GM18511 (cell line): ENCODE data around the gene CCDC33.

ENCODE experiments used
- ATAC-seq: cut with Tn5 transposase; IDR thresholded peaks from one replicate; pipeline ENCODE4 v1.9.1; 2021; ENCODE audit warnings: mild to moderate bottlenecking, moderate library complexity; ENCODE audit not compliant: unreplicated experiment

Gene CCDC33

GRCh38 chr15:74278207-74278606, 42.1 kb downstream of the CCDC33 start:
- ATAC-seq: no peak

- no peak for ATAC-seq
Measured at GRCh38 chr15:74281147-74282133, 45.3 kb downstream of the CCDC33 start.

- no peak for ATAC-seq
Measured at GRCh38 chr15:74283368-74283767, 47.2 kb downstream of the CCDC33 start.

- ATAC-seq: no peak
Measured at GRCh38 chr15:74289671-74290070, 53.5 kb downstream of the CCDC33 start.

GRCh38 chr15:74290645-74291044, 54.5 kb downstream of the CCDC33 start:
- no peak for ATAC-seq

GRCh38 chr15:74291101-74292071, 55.3 kb downstream of the CCDC33 start:
- no peak for ATAC-seq

GRCh38 chr15:74293021-74293810, 57.1 kb downstream of the CCDC33 start:
- no peak for ATAC-seq

- ATAC-seq: no peak
Measured at GRCh38 chr15:74294010-74294409, 57.9 kb downstream of the CCDC33 start.

GRCh38 chr15:74295800-74296199, 59.7 kb downstream of the CCDC33 start:
- no peak for ATAC-seq

GRCh38 chr15:74297887-74298286, 61.8 kb downstream of the CCDC33 start:
- ATAC-seq: no peak

- no peak for ATAC-seq
Measured at GRCh38 chr15:74300057-74300795, 64.1 kb downstream of the CCDC33 start.

GRCh38 chr15:74301583-74302361, 65.6 kb downstream of the CCDC33 start:
- no peak for ATAC-seq

- no peak for ATAC-seq
Measured at GRCh38 chr15:74302821-74303359, 66.8 kb downstream of the CCDC33 start.

GRCh38 chr15:74303741-74304309, 67.7 kb downstream of the CCDC33 start:
- no peak for ATAC-seq

- no peak for ATAC-seq
Measured at GRCh38 chr15:74304431-74304830, 68.3 kb downstream of the CCDC33 start.

- no peak for ATAC-seq
Measured at GRCh38 chr15:74305687-74306086, 69.6 kb downstream of the CCDC33 start.

- no peak for ATAC-seq
Measured at GRCh38 chr15:74306781-74307217, 70.7 kb downstream of the CCDC33 start.
